SK-N-SH (cell line): ENCODE results near the gene MED12. TPM values are rescaled to one million over a fixed set of nuclear protein-coding genes. Genes with fewer than 3 reads are reported as not detected.

Experiments
- CTCF ChIA-PET: fragments of 300-600, 350-600 bp; formaldehyde crosslinking; extraction: SDS; loops from one replicate; lab custom pipeline; 2021; lab: Yijun Ruan, JAX
- POLR2A ChIA-PET: fragments of 350-600 bp; sonication (Branson Sonifier 250); formaldehyde crosslinking; extraction: SDS; loops from one replicate; lab custom pipeline; 2020; ENCODE audit warnings: antibody characterized with exemption, inconsistent platforms; lab: Yijun Ruan, JAX
- DNase-seq: peaks from one replicate; pipeline ENCODE4 v3.0.0; 2012
- H2AFZ ChIP-seq: fragments of 200-600 bp; sonication (generic); 2 replicates; pipeline ENCODE4 v1.8.1; 2016; ENCODE audit warnings: antibody characterized with exemption, mild to moderate bottlenecking, low read depth
- H3F3A ChIP-seq: fragments of 200-600 bp; sonication (generic); replicated peaks from 2 replicates; pipeline ENCODE3; 2016; ENCODE audit warnings: antibody characterized with exemption, mild to moderate bottlenecking; ENCODE audit not compliant: insufficient read depth
- H3K27ac ChIP-seq, 2 experiments: fragments of 200-500 bp in 1 of 2; fragments of 200-600 bp in 1 of 2; sonication (Bioruptor generic) in 1 of 2; sonication (generic), shearing (Covaris generic) in 1 of 2; 2 replicates each; pipeline versions ENCODE4 v1.5.1 to v1.6.1; 2014 to 2016; ENCODE audit warnings: low read depth in 2 of 2, inconsistent platforms in 1 of 2, low read length in 1 of 2, mild to moderate bottlenecking in 1 of 2, mixed read lengths in 1 of 2
- H3K27me3 ChIP-seq: fragments of 200-600 bp; sonication (generic), shearing (Covaris generic); 2 replicates; pipeline ENCODE4 v1.6.1; 2016; ENCODE audit warnings: mixed run types; ENCODE audit not compliant: insufficient read depth
- H3K36me3 ChIP-seq, 2 experiments: fragments of 200-500 bp in 1 of 2; fragments of 200-600 bp in 1 of 2; sonication (Bioruptor generic) in 1 of 2; sonication (generic) in 1 of 2; replicated peaks in 1 of 2; 2 replicates each; pipeline versions ENCODE3 to v1.5.1; 2014 to 2016; ENCODE audit warnings: low read length in 1 of 2, mild to moderate bottlenecking in 1 of 2; ENCODE audit not compliant: insufficient read depth in 2 of 2, control insufficient read depth in 1 of 2
- H3K4me1 ChIP-seq, 2 experiments: fragments of 200-500 bp in 1 of 2; fragments of 200-600 bp in 1 of 2; sonication (Bioruptor generic) in 1 of 2; sonication (generic), shearing (Covaris generic) in 1 of 2; 2 replicates each; pipeline versions ENCODE4 v1.5.1 to v1.6.1; 2014 to 2016; ENCODE audit warnings: low read depth in 1 of 2, low read length in 1 of 2, mixed run types in 1 of 2; ENCODE audit not compliant: insufficient read depth in 2 of 2, control insufficient read depth in 1 of 2
- H3K4me2 ChIP-seq: fragments of 200-600 bp; sonication (generic), shearing (Covaris generic); 2 replicates; pipeline ENCODE4 v1.6.1; 2017; ENCODE audit warnings: mixed run types
- H3K4me3 ChIP-seq, 2 experiments: fragments of 200-500 bp in 1 of 2; fragments of 200-600 bp in 1 of 2; sonication (Bioruptor generic) in 1 of 2; sonication (generic), shearing (Covaris generic) in 1 of 2; 2 replicates each; pipeline versions ENCODE4 v1.5.1 to v1.8.1; 2014 to 2016; ENCODE audit warnings: low read depth in 2 of 2, inconsistent platforms in 1 of 2, low read length in 1 of 2, mild to moderate bottlenecking in 1 of 2, mixed read lengths in 1 of 2, moderate library complexity in 1 of 2
- H3K79me2 ChIP-seq: fragments of 200-600 bp; sonication (generic); 2 replicates; pipeline ENCODE4 v1.8.1; 2017; ENCODE audit warnings: mild to moderate bottlenecking; ENCODE audit not compliant: insufficient read depth
- H3K9ac ChIP-seq: fragments of 200-600 bp; sonication (generic); 2 replicates; pipeline ENCODE4 v1.6.1; 2017; ENCODE audit warnings: mixed run types
- H3K9me2 ChIP-seq: fragments of 200-600 bp; sonication (generic); 2 replicates; pipeline ENCODE4 v1.6.1; 2017; ENCODE audit warnings: mixed run types
- H3K9me3 ChIP-seq: fragments of 200-600 bp; sonication (generic); 2 replicates; pipeline ENCODE4 v1.6.1; 2017; ENCODE audit warnings: mixed run types, mild to moderate bottlenecking, moderate library complexity
- H4K20me1 ChIP-seq: fragments of 200-600 bp; sonication (generic); 2 replicates; pipeline ENCODE4 v1.6.1; 2017; ENCODE audit warnings: mild to moderate bottlenecking, mixed run types; ENCODE audit not compliant: insufficient read depth
- CHD2 ChIP-seq: fragments of 150-350 bp; IDR thresholded peaks from 2 replicates; pipeline ENCODE4 v1.6.1; 2018; ENCODE audit warnings: low read length; ENCODE audit not compliant: partially characterized antibody
- EP300 ChIP-seq, 2 experiments: IDR thresholded peaks; 2 replicates each; pipeline versions ENCODE4 v1.4.0 to v1.6.1; 2012; ENCODE audit warnings: borderline replicate concordance in 1 of 2, low read depth in 1 of 2, low read length in 1 of 2
- FOSL2 ChIP-seq: IDR thresholded peaks from 2 replicates; pipeline ENCODE4 v1.4.0; 2012; ENCODE audit warnings: low read depth, mild to moderate bottlenecking, moderate library complexity, borderline replicate concordance
- FOXJ3 ChIP-seq: sonication (generic); formaldehyde crosslinking; IDR thresholded peaks from 2 replicates; pipeline ENCODE4 v1.5.1; 2020; ENCODE audit warnings: mild to moderate bottlenecking, missing genetic modification reagents
- IRF3 ChIP-seq: fragments of 150-350 bp; IDR thresholded peaks from 2 replicates; pipeline ENCODE4 v1.6.1; 2016; ENCODE audit warnings: mild to moderate bottlenecking, low read depth, low read length
- JUND ChIP-seq: IDR thresholded peaks from 2 replicates; pipeline ENCODE4 v1.4.0; 2012
- MXI1 ChIP-seq: IDR thresholded peaks from 2 replicates; pipeline ENCODE4 v1.6.1; 2012; ENCODE audit warnings: mild to moderate bottlenecking, low read depth, low read length, improper control_type of control experiment
- PBX3 ChIP-seq: IDR thresholded peaks from 2 replicates; pipeline ENCODE4; 2012
- POLR2AphosphoS5 ChIP-seq: IDR thresholded peaks from 2 replicates; pipeline ENCODE4 v1.6.1; 2012; ENCODE audit warnings: low read depth, low read length
- SIN3A ChIP-seq: IDR thresholded peaks from 2 replicates; pipeline ENCODE4 v1.6.1; 2012; ENCODE audit warnings: low read depth, mild to moderate bottlenecking, low read length, moderate library complexity, borderline replicate concordance
- TAF1 ChIP-seq: IDR thresholded peaks from 2 replicates; pipeline ENCODE4 v1.6.1; 2012; ENCODE audit warnings: low read depth, mild to moderate bottlenecking, low read length, moderate library complexity, borderline replicate concordance
- TCF12 ChIP-seq: IDR thresholded peaks from 2 replicates; pipeline ENCODE4 v1.4.0; 2012
- USF1 ChIP-seq: IDR thresholded peaks from 2 replicates; pipeline ENCODE4 v1.4.0; 2012; ENCODE audit warnings: low read depth, borderline replicate concordance
- YY1 ChIP-seq: IDR thresholded peaks from 2 replicates; pipeline ENCODE4 v1.4.0; 2012; ENCODE audit warnings: low read depth, mild to moderate bottlenecking
- ZBTB33 ChIP-seq: IDR thresholded peaks from 2 replicates; pipeline ENCODE4 v1.4.0; 2012; ENCODE audit warnings: low read depth, borderline replicate concordance
- WGBS: methylation state at CpG from one replicate; pipeline ENCODE4 v1.1.6; 2017; ENCODE audit warnings: low lambda C conversion rate; 5-methylcytosine and 5-hydroxymethylcytosine counted together
- polyA plus RNA-seq, 3 experiments: library from polyadenylated mRNA; depleted of rRNA; stranded (reverse); fragments of >200 nt; gene quantifications; 2 replicates each; pipeline ENCODE4 v1.2.3, GENCODE V29; 2012
- TF ChIP-seq, protein P1 (sequence below): fragments of 200-600 bp; sonication (generic); IDR thresholded peaks from 2 replicates; pipeline ENCODE4 v1.6.1; 2017; ENCODE audit warnings: antibody characterized with exemption, mild to moderate bottlenecking, moderate library complexity

Gene MED12
- polyA plus RNA-seq, 1 of the 3 experiments (the other 2 are of a cell fraction) = 18.5 TPM

DNA sequence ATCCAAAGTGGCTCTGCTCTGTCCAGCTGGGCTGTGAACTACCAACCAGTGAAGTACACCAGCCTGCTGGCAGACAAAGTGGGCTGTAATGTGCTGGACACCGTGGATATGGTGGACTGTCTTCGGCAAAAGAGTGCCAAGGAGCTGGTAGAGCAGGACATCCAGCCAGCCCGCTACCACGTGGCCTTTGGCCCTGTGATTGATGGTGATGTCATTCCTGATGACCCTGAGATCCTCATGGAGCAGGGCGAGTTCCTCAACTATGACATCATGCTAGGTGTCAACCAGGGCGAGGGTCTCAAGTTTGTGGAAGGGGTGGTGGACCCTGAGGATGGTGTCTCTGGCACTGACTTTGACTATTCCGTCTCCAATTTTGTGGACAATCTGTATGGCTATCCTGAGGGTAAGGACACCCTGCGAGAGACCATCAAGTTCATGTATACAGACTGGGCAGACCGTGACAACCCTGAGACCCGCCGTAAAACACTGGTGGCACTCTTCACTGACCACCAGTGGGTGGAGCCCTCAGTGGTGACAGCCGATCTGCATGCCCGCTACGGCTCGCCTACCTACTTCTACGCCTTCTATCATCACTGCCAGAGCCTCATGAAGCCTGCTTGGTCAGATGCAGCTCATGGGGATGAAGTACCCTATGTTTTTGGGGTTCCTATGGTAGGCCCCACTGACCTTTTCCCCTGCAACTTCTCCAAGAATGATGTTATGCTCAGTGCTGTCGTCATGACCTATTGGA, 48.8 kb downstream of the MED12 start:
- WGBS = 48% methylated on average over 12 of the region's 17 CpGs
- Histone ChIP-seq H3K79me2 (no peaks in the 10 kb centered on the region), H3F3A (no peaks in the 10 kb centered on the region), H3K27me3 (peaks cover 41% of the 10 kb centered on the region), H2AFZ (no peak overlapping the region)
- TF ChIP-seq JUND (no peak), YY1 (no peak), SIN3A (no peak), CHD2 (no peak), ZBTB33 (no peak), MXI1 (no peak), POLR2AphosphoS5 (no peak), TAF1 (no peak), FOXJ3 (CRISPR knock-in tag) (no peak), EP300 (IDR thresholded peaks at IDR 0.05; ENCODE audit: borderline replicate concordance in 1 of 2, low read depth in 1 of 2, low read length in 1 of 2) (no peak), FOSL2 (no peak), TCF12 (no peak), USF1 (no peak), PBX3 (no peak), IRF3 (no peak)
- TF ChIP-seq, protein P1, sequence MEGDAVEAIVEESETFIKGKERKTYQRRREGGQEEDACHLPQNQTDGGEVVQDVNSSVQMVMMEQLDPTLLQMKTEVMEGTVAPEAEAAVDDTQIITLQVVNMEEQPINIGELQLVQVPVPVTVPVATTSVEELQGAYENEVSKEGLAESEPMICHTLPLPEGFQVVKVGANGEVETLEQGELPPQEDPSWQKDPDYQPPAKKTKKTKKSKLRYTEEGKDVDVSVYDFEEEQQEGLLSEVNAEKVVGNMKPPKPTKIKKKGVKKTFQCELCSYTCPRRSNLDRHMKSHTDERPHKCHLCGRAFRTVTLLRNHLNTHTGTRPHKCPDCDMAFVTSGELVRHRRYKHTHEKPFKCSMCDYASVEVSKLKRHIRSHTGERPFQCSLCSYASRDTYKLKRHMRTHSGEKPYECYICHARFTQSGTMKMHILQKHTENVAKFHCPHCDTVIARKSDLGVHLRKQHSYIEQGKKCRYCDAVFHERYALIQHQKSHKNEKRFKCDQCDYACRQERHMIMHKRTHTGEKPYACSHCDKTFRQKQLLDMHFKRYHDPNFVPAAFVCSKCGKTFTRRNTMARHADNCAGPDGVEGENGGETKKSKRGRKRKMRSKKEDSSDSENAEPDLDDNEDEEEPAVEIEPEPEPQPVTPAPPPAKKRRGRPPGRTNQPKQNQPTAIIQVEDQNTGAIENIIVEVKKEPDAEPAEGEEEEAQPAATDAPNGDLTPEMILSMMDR = no peak
- TF ChIP-seq, all 33 proteins: peak for 0
- no peak overlapping the region for H3K4me3 ChIP-seq
- H3K36me3 ChIP-seq = no peaks in the 10 kb centered on the region
- H3K27ac ChIP-seq = no peak overlapping the region
- DNase-seq = no peak
- ChIA-PET POLR2A (no interaction called here), CTCF (no interaction called here)
- H3K9ac ChIP-seq = no peak overlapping the region
- H4K20me1 ChIP-seq = no peaks in the 10 kb centered on the region
- H3K9me3 ChIP-seq = no peaks in the 10 kb centered on the region
- no peaks in the 10 kb centered on the region for H3K4me1 ChIP-seq
- H3K9me2 ChIP-seq = no peaks in the 10 kb centered on the region
- H3K4me2 ChIP-seq = no peak overlapping the region
